GM18508 (cell line): ENCODE measurements around the gene PSMA3.

Experiments
- ATAC-seq: cut with Tn5 transposase; IDR thresholded peaks from one replicate; pipeline ENCODE4 v1.9.1; 2021; ENCODE audit warnings: moderate number of reproducible peaks; ENCODE audit not compliant: insufficient read depth, unreplicated experiment

Gene PSMA3

DNA sequence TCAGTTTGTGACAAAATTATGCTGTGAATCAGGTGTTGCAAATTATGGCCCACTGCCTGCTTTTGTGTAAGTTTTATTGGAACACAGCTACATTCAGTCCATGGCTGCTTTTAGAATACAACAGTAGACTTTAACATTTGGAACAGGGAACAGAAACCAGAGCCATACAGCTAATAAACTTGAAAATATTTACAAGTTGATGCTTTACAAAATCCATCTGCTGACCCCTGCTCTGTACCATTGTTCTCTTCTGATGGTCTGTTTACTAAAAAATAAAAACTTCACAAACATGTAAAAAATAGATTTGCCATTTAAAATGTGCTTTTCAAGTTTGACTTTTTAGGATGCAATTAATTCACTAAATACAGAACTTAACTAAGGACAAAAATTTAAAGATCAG is 20.8 kb downstream of the PSMA3 start:
- ATAC-seq = no peak

- no peak for ATAC-seq
Observed at GRCh38 chr14:58270628-58271027, 26.0 kb downstream of the PSMA3 start.

GRCh38 chr14:58272588-58273372 is 28.1 kb downstream of the PSMA3 start:
- ATAC-seq = no peak

DNA sequence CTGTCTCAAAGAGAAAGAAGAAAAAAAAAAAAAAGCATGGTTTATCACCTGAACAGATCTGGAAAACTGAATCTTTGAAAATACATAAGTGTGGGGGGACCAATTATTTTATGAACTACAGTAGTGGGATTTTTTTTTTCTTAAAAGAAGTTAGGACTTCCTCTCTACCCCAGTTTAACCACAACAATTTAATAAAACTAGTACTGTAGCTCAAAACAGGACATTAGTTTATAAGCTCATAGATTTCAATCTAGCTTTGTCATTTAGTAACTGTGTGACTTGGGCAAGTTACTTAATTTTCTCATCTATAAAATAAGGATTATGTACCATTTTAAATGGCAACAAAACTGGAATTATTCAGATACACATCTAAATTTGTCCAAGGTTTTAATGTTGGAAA is 30.2 kb downstream of the PSMA3 start:
- ATAC-seq = no peak

GRCh38 chr14:58275527-58276190 is 31.0 kb downstream of the PSMA3 start:
- ATAC-seq = no peak

- no peak for ATAC-seq
Observed at GRCh38 chr14:58276208-58276607, 31.6 kb downstream of the PSMA3 start.

GRCh38 chr14:58278177-58278576 is 33.5 kb downstream of the PSMA3 start:
- no peak for ATAC-seq

- ATAC-seq = no peak
Observed at GRCh38 chr14:58280954-58281787, 36.5 kb downstream of the PSMA3 start.

- no peak for ATAC-seq
Observed at GRCh38 chr14:58281969-58282368, 37.3 kb downstream of the PSMA3 start.

DNA sequence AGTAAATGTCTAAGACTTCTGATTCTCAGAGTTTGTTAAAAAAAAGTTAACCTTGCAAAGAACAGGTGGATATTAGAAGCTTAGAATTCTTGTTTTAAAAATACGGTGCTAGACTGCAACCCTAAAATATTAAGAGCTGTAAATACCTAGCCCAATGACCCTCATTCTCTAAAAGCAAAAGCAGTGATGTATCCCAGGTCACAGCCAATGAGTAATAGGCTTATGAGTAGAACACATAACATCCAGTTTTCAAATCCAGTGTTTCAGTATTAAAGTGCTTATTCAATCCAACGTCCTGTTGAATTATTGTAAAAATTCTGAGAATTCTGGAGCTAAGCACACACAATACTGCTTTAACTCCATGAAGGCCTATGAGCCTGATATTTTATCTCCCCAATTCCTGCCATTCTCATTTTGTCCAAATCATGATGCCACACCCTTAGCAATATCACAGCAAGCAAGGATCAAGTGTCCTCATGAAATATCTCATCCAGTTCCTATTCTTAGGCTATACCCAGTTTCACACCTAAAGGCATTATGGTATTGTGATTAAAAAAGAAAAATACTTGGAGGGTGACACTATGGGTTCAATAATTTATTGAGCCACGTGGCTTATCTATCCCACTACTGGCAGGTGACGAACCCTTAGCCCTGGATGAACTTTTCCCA is 38.4 kb downstream of the PSMA3 start:
- no peak for ATAC-seq

GRCh38 chr14:58283730-58284129 is 39.1 kb downstream of the PSMA3 start:
- ATAC-seq = no peak

GRCh38 chr14:58285132-58285531 is 40.5 kb downstream of the PSMA3 start:
- no peak for ATAC-seq

- ATAC-seq = no peak
Observed at GRCh38 chr14:58287607-58288042, 43.0 kb downstream of the PSMA3 start.

GRCh38 chr14:58288106-58288792 is 43.6 kb downstream of the PSMA3 start:
- ATAC-seq = no peak

DNA sequence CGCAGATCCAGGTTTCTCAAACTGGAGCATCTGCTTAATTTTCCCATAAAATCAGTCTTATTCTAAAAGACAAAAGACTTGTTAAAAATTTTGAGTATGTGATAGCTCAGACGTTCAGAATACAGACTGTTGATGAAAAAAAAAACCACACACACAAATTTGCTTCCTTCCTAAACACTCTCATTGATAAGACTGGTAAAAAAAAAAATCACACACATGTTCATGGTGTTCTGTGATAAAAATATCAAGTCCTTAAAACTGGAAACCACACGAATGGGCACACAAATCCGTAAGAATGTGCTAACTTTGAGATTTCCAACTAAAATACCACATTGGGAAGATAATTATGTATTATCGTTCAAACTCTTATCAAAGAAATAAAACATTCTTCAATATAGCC is 47.0 kb downstream of the PSMA3 start:
- no peak for ATAC-seq

GRCh38 chr14:58292187-58292586 is 47.5 kb downstream of the PSMA3 start:
- no peak for ATAC-seq

- no peak for ATAC-seq
Observed at GRCh38 chr14:58294201-58294600, 49.6 kb downstream of the PSMA3 start.

- ATAC-seq = no peak
Observed at GRCh38 chr14:58296726-58297125, 52.1 kb downstream of the PSMA3 start.

- no peak for ATAC-seq
Observed at GRCh38 chr14:58297412-58297761, 52.7 kb downstream of the PSMA3 start.
